CD8-positive, alpha-beta memory T cell (primary cell): Measurements from ENCODE around the gene VAMP1. TPM values are rescaled to one million over a fixed set of nuclear protein-coding genes. Genes with fewer than 3 reads are reported as not detected.

Experiments
- CTCF ChIA-PET: fragments of 350-600 bp; sonication (Branson Sonifier 250); formaldehyde crosslinking; loops from one replicate; lab custom pipeline; 2021; ENCODE audit warnings: antibody characterized with exemption; lab: Charles Lee
- POLR2A ChIA-PET: fragments of 350-600 bp; sonication (Branson Sonifier 250); formaldehyde crosslinking; loops from one replicate; lab custom pipeline; 2021; ENCODE audit warnings: antibody characterized with exemption; lab: Charles Lee
- DNase-seq, 5 donors: peaks; one replicate each; pipeline versions ENCODE4 v3.0.0 to v3.0.0-alpha.2; 2020 to 2022; ENCODE audit warnings: mixed read lengths in 1 of 5
- H3K27ac ChIP-seq: one replicate; pipeline ENCODE4 v1.7.0; 2013; ENCODE audit warnings: low read depth, mild to moderate bottlenecking, low read length, moderate library complexity
- H3K27me3 ChIP-seq: 2 replicates; pipeline ENCODE4 v1.7.0; 2013; ENCODE audit warnings: low read length, mild to moderate bottlenecking; ENCODE audit not compliant: insufficient read depth, poor library complexity, severe bottlenecking
- H3K36me3 ChIP-seq: 2 replicates; pipeline ENCODE4 v1.7.0; 2013; ENCODE audit warnings: mild to moderate bottlenecking, low read length, moderate library complexity; ENCODE audit not compliant: insufficient read depth
- H3K4me1 ChIP-seq: 2 replicates; pipeline ENCODE4 v1.7.0; 2013; ENCODE audit warnings: mild to moderate bottlenecking, low read length, moderate library complexity; ENCODE audit not compliant: insufficient read depth
- H3K4me3 ChIP-seq: 2 replicates; pipeline ENCODE4 v1.7.0; 2013; ENCODE audit warnings: mild to moderate bottlenecking, low read length
- H3K9me3 ChIP-seq: 2 replicates; pipeline ENCODE4 v1.7.0; 2013; ENCODE audit warnings: mild to moderate bottlenecking, low read length
- H3K27ac Mint-ChIP-seq, 8 donors: one replicate each; pipeline ENCODE4 v1.8.0; 2020 to 2021; ENCODE audit warnings: mixed read lengths in 8 of 8, mild to moderate bottlenecking in 6 of 8, inconsistent platforms in 3 of 8, moderate library complexity in 3 of 8
- H3K27me3 Mint-ChIP-seq, 2 donors: one replicate each; pipeline ENCODE4 v1.8.0; 2020 to 2021; ENCODE audit warnings: mixed read lengths in 2 of 2, mild to moderate bottlenecking in 1 of 2, moderate library complexity in 1 of 2
- H3K36me3 Mint-ChIP-seq, 3 donors: one replicate each; pipeline ENCODE4 v1.8.0; 2020 to 2021; ENCODE audit warnings: mixed read lengths in 3 of 3, inconsistent platforms in 1 of 3, mild to moderate bottlenecking in 1 of 3
- H3K4me1 Mint-ChIP-seq, 3 donors: one replicate each; pipeline ENCODE4 v1.8.0; 2020 to 2021; ENCODE audit warnings: mixed read lengths in 3 of 3, inconsistent platforms in 1 of 3, mild to moderate bottlenecking in 1 of 3
- H3K4me3 Mint-ChIP-seq, 7 donors: one replicate each; pipeline ENCODE4 v1.8.0; 2020 to 2021; ENCODE audit warnings: mixed read lengths in 7 of 7, mild to moderate bottlenecking in 6 of 7, moderate library complexity in 4 of 7, inconsistent platforms in 2 of 7
- H3K9me3 Mint-ChIP-seq, 5 donors: one replicate each; pipeline ENCODE4 v1.8.0; 2020 to 2022; ENCODE audit warnings: mixed read lengths in 5 of 5, mild to moderate bottlenecking in 3 of 5, moderate library complexity in 2 of 5, inconsistent platforms in 1 of 5
- polyA plus RNA-seq: library from polyadenylated mRNA; unstranded; fragments of 300-500 nt; fragmentation: Illumina TruSeq; gene quantifications from one replicate; pipeline ENCODE4 v1.2.3, GENCODE V29; 2021
- total RNA-seq, 2 experiments: library from RNA; stranded (reverse); gene quantifications; one replicate each; pipeline ENCODE4 v1.2.3, GENCODE V29; 2021

Gene VAMP1
- total and polyA plus RNA-seq, 3 experiments from 2014 or later: 10.0 to 29.6 (median 26.7) TPM

- CTCF ChIA-PET: interaction anchor here (1.2 to 1.5 kb wide), 2 partner anchors 47 to 95 kb away, joined by 4 to 8 read pairs; no protein-coding TSS in a partner anchor
- POLR2A ChIA-PET: interaction anchor here (0.7 kb wide), 1 partner anchor 83 kb away, joined by 4 read pairs; no protein-coding TSS in a partner anchor
- H3K9me3 Mint-ChIP-seq: no peaks in the 10 kb centered on the region
Observed at GRCh38 chr12:6418796-6419195, 51.7 kb downstream of the VAMP1 start.

GRCh38 chr12:6416596-6416995 is 53.9 kb downstream of the VAMP1 start:
- CTCF ChIA-PET: interaction anchor here (1.9 kb wide), 1 partner anchor 49 kb away, joined by 4 read pairs; no protein-coding TSS in a partner anchor

More at GRCh38 chr12:6418796-6419195, 51.7 kb downstream of the VAMP1 start:
- Mint-ChIP-seq H3K27me3 (peaks cover 7 to 8% of the 10 kb centered on the region in 2 donors), H3K4me1 (peaks cover 7 to 8% (median 7%) of the 10 kb centered on the region in 3 donors), H3K27ac (no peak overlapping the region), H3K36me3 (no peaks in the 10 kb centered on the region), H3K4me3 (no peak overlapping the region)
- no peak for DNase-seq
- Histone ChIP-seq H3K27me3 (no peaks in the 10 kb centered on the region), H3K4me3 (no peak overlapping the region), H3K9me3 (no peaks in the 10 kb centered on the region), H3K4me1 (peaks cover 8% of the 10 kb centered on the region), H3K27ac (no peak overlapping the region), H3K36me3 (no peaks in the 10 kb centered on the region)

More at GRCh38 chr12:6416596-6416995, 53.9 kb downstream of the VAMP1 start:
- Histone ChIP-seq H3K9me3 (no peaks in the 10 kb centered on the region), H3K4me1 (no peaks in the 10 kb centered on the region), H3K27ac (no peak overlapping the region), H3K36me3 (no peaks in the 10 kb centered on the region), H3K4me3 (no peak overlapping the region), H3K27me3 (no peaks in the 10 kb centered on the region)
- POLR2A ChIA-PET: no interaction called here
- H3K4me1 Mint-ChIP-seq: peaks cover 0 to 2% (median 0%) of the 10 kb centered on the region in 3 donors
- no peaks in the 10 kb centered on the region for H3K36me3 Mint-ChIP-seq
- DNase-seq: no peak
- H3K9me3 Mint-ChIP-seq: no peaks in the 10 kb centered on the region
- H3K27me3 Mint-ChIP-seq: peaks cover 7 to 8% of the 10 kb centered on the region in 2 donors
- no peak overlapping the region for H3K4me3 Mint-ChIP-seq
- peak overlapping the region in 1 of 8 donors; percentile 51 for H3K27ac Mint-ChIP-seq

Other genes with a start within 250 kb of the VAMP1 start
- not detected for gene PLEKHG6, start 160.0 kb downstream of the VAMP1 start, total RNA-seq
- gene PLEKHG6, start 160.0 kb downstream of the VAMP1 start, polyA plus RNA-seq: 0.72 TPM
- 10 to 100 TPM; 62.1 to 62.9 TPM for gene TNFRSF1A, start 128.6 kb downstream of the VAMP1 start, total RNA-seq
- 57.1 TPM for gene TNFRSF1A, start 128.6 kb downstream of the VAMP1 start, polyA plus RNA-seq
- under 1 TPM; 0.77 to 0.93 TPM for gene SCNN1A, start 95.1 kb downstream of the VAMP1 start, total RNA-seq
- gene SCNN1A, start 95.1 kb downstream of the VAMP1 start, polyA plus RNA-seq: 0.49 TPM
- 1 to 10 TPM in 1 of 2 experiments, under 1 TPM in 1; 0.51 to 1.4 TPM for gene LTBR, start 86.5 kb downstream of the VAMP1 start, total RNA-seq
- not detected for gene LTBR, start 86.5 kb downstream of the VAMP1 start, polyA plus RNA-seq
- 100 to 1,000 TPM; 110 to 111 TPM for gene CD27, start 25.7 kb downstream of the VAMP1 start, total RNA-seq
- gene CD27, start 25.7 kb downstream of the VAMP1 start, polyA plus RNA-seq: 470 TPM
- 10 to 100 TPM; 29.1 to 32.0 TPM for gene TAPBPL, start 18.6 kb downstream of the VAMP1 start, total RNA-seq
- gene TAPBPL, start 18.6 kb downstream of the VAMP1 start, polyA plus RNA-seq: 131 TPM
- 100 to 1,000 TPM; 317 to 327 TPM for gene MRPL51, start 22.6 kb upstream of the VAMP1 start, total RNA-seq
- gene MRPL51, start 22.6 kb upstream of the VAMP1 start, polyA plus RNA-seq: 222 TPM
- gene NCAPD2, start 23.4 kb upstream of the VAMP1 start, total RNA-seq: 10 to 100 TPM; 96.5 to 97.5 TPM
- gene NCAPD2, start 23.4 kb upstream of the VAMP1 start, polyA plus RNA-seq: 29.8 TPM
- 1,000 to 10,000 TPM; 7,182 to 7,238 TPM for gene GAPDH, start 63.8 kb upstream of the VAMP1 start, total RNA-seq
- 1,770 TPM for gene GAPDH, start 63.8 kb upstream of the VAMP1 start, polyA plus RNA-seq
- 10 to 100 TPM; 14.2 to 15.1 TPM for gene IFFO1, start 85.4 kb upstream of the VAMP1 start, total RNA-seq
- 12.2 TPM for gene IFFO1, start 85.4 kb upstream of the VAMP1 start, polyA plus RNA-seq
- gene NOP2, start 97.6 kb upstream of the VAMP1 start, total RNA-seq: 100 to 1,000 TPM; 170 to 172 TPM
- gene NOP2, start 97.6 kb upstream of the VAMP1 start, polyA plus RNA-seq: 34.0 TPM
- gene CHD4, start 136.7 kb upstream of the VAMP1 start, total RNA-seq: 100 to 1,000 TPM; 287 to 293 TPM
- gene CHD4, start 136.7 kb upstream of the VAMP1 start, polyA plus RNA-seq: 58.1 TPM
- 10 to 100 TPM; 10.6 to 11.4 TPM for gene LPAR5, start 165.3 kb upstream of the VAMP1 start, total RNA-seq
- gene LPAR5, start 165.3 kb upstream of the VAMP1 start, polyA plus RNA-seq: 26.5 TPM
- 1 to 10 TPM; 1.8 to 2.0 TPM for gene ACRBP, start 176.8 kb upstream of the VAMP1 start, total RNA-seq
- not detected for gene ACRBP, start 176.8 kb upstream of the VAMP1 start, polyA plus RNA-seq
- 10 to 100 TPM; 17.4 to 18.5 TPM for gene ING4, start 192.4 kb upstream of the VAMP1 start, total RNA-seq
- gene ING4, start 192.4 kb upstream of the VAMP1 start, polyA plus RNA-seq: 80.3 TPM
- 10 to 100 TPM; 58.1 to 63.3 TPM for gene ZNF384, start 218.7 kb upstream of the VAMP1 start, total RNA-seq
- 37.2 TPM for gene ZNF384, start 218.7 kb upstream of the VAMP1 start, polyA plus RNA-seq
- under 1 TPM; 0.49 to 0.79 TPM for gene PIANP, start 230.1 kb upstream of the VAMP1 start, total RNA-seq
- gene PIANP, start 230.1 kb upstream of the VAMP1 start, polyA plus RNA-seq: 0.77 TPM